ENCODE data around the gene AUTS2.

Gene AUTS2

GRCh38 chr7:69813637-69814240 is 215.5 kb downstream of the AUTS2 start:
- in situ Hi-C loops (cut with MboI; ENCODE audit: low sequenced_read_pairs): no loop called here

GRCh38 chr7:69814421-69814962 is 216.2 kb downstream of the AUTS2 start:
- in situ Hi-C loops (cut with MboI; ENCODE audit: low sequenced_read_pairs): no loop called here

GRCh38 chr7:69816501-69816900 is 218.2 kb downstream of the AUTS2 start:
- in situ Hi-C loops (cut with MboI; ENCODE audit: low sequenced_read_pairs): no loop called here

DNA sequence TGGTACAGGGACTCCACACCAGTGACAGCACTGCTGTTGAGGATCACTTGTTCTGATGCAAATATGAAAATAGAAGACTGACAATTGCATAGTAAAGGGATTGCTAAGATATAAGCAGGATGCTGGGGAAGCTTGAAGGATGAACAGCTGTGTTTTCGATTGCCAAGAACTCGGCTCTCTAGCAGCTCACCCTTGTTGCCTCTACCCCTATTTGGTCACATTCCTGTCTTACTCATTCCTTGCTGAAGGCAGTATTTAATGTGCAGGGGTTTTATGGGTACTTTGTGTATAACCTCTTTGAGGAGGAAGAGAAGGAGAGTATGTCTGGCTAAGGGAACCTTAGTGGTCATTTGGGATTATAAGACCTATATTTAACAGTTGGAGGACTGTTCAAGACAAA is 218.8 kb downstream of the AUTS2 start:
- in situ Hi-C loops (cut with MboI; ENCODE audit: low sequenced_read_pairs): no loop called here

- in situ Hi-C loops (cut with MboI; ENCODE audit: low sequenced_read_pairs): no loop called here
Observed at GRCh38 chr7:69817841-69818635, 219.8 kb downstream of the AUTS2 start.

- in situ Hi-C loops (cut with MboI; ENCODE audit: low sequenced_read_pairs): no loop called here
Observed at GRCh38 chr7:69818636-69819332, 220.5 kb downstream of the AUTS2 start.

- in situ Hi-C loops (cut with MboI; ENCODE audit: low sequenced_read_pairs): no loop called here
Observed at GRCh38 chr7:69819333-69819705, 221.0 kb downstream of the AUTS2 start.

DNA sequence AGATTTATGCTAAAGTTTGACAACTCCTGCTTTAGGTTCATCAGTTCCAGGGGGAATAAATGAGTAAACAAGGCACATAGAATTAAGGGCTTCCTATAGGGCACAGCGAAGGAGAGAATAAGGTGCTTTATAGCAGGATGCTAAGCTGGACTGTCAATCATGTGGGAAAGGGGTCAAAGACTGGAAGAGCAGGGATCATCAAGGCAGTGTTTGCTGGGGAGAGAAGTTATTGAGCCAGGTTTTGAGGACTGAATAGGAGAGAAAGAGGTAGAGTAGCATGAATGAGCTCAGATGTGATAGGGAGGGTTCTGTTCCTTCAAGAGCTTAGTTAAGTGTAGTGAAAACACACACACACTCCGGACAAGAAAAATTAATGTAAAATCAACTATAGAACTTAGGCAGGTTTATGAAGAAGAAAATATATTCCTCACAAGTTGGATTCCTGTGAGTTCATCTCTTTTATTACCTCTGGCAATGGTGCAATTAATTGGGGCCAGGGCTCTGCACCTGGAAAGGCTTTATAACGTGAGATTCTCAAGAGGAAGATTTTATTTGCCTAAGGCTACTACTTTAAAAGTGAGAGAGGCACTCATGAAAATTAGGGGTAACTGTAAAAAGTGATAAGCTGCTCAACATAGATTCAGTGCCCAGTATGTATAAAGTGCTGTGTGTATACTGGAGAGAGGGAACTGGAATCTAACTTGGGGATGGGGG is 222.4 kb downstream of the AUTS2 start:
- in situ Hi-C loops (cut with MboI; ENCODE audit: low sequenced_read_pairs): no loop called here

DNA sequence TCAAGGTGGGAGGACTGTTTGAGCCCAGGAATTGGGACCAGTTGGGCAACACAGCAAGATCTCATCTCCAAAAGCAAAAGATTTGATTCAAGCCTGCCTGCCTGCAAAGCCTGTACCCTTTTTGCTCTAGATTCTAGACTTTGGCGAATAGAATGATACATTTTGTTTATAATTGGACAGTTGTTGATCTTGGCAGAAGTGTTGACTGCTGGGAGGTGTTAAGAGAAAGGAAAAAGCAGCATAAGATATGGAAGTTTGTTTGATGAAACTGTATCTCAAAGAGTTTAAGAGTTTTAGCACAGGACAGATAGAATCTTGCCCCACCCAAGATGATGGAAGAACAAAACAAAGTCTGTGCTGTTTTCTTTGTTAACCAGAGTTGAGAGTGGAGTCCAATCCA is 224.1 kb downstream of the AUTS2 start:
- in situ Hi-C loops (cut with MboI; ENCODE audit: low sequenced_read_pairs): no loop called here

DNA sequence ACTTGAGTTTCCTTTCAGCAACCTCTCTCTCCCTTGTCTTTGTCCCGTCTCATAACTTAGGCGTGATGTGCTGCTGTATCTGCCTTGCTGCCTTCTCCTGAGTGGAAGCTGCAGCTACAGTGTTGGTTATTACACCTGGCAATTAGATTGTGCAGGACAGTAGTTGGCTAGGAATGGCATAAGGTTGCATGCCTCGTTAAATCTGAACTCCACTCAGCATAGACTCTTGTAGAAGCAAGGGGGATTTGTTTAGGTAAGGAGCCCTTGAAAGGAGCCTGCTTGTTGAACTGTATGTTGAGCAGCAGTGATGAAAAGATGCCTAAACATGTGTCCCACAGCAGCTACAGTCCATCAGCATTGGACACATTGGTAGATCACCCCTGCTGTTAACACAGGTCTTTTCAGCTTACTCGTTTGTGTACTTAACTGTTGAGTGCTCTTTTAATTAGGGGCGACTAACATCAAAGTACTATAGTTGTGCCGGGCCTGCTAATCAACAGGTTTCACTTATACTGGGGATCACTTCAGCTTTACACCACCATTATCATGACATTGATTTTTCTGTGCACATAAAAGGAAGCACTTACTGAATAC is 225.0 kb downstream of the AUTS2 start:
- in situ Hi-C loops (cut with MboI; ENCODE audit: low sequenced_read_pairs): no loop called here

DNA sequence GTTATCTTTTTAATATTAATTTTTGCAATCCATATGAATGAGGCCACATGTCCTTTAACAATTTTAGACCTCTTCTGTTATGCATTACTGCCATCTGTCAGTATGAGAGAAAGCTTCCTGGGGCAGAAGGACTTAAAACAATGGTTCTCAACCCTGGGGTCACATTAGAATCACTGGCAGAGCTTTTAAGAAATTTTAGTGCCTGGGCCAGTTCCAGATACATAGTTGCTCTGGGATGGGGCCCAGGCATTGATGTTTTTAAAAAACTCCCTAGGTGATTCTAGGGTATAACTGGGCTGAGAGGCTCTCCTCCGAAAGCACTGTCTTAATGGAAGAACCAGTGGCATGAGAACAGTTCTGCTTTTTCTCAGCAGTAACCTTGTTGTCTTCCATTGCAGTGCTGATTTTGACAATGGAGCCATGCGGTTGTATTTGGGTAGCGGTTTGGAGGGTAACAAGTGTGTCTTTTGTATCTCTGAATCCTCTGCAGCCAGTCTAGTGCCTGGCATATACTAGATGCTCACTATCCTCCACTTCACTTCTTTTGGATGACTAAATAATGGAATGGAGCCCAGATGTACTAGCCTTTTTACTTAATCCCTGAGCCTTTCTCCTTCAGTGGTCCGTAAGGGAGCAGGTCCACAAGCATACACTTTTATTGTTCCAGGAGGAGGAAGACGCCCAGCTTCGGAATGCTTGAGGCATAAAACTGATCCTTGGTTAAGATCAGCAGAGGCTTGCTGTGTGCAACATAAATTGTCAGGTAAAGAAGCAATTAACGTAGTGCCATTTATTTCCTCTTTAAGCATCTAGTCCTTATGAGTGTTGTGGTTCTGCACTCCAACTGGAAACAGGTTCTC is 227.1 kb downstream of the AUTS2 start:
- in situ Hi-C loops (cut with MboI; ENCODE audit: low sequenced_read_pairs): no loop called here

- in situ Hi-C loops (cut with MboI; ENCODE audit: low sequenced_read_pairs): no loop called here
Observed at GRCh38 chr7:69826283-69826682, 228.0 kb downstream of the AUTS2 start.

GRCh38 chr7:69827140-69827539 is 228.9 kb downstream of the AUTS2 start:
- in situ Hi-C loops (cut with MboI; ENCODE audit: low sequenced_read_pairs): no loop called here

DNA sequence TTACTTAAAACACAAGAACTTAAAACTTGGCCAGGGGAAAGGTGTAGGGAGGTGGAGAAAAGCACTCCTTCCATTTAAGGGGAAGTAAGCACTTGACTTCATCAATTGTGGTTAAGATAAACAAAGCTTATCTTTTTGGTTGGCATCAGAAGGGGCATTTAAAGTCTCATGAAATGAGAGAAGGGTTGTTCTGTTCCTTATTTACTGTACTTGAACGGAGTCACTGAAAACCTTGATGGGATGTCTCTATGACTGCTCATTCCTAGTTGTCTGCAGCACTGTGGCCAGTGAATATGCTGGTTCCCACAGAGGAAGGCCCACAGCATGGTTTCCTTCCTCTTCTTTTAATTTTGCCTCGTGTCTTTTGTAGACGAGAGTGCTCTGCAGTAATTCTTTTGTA is 229.3 kb downstream of the AUTS2 start:
- in situ Hi-C loops (cut with MboI; ENCODE audit: low sequenced_read_pairs): no loop called here

GRCh38 chr7:69832356-69832755 is 234.1 kb downstream of the AUTS2 start:
- in situ Hi-C loops (cut with MboI; ENCODE audit: low sequenced_read_pairs): no loop called here

- in situ Hi-C loops (cut with MboI; ENCODE audit: low sequenced_read_pairs): no loop called here
Observed at GRCh38 chr7:69833964-69834363, 235.7 kb downstream of the AUTS2 start.

DNA sequence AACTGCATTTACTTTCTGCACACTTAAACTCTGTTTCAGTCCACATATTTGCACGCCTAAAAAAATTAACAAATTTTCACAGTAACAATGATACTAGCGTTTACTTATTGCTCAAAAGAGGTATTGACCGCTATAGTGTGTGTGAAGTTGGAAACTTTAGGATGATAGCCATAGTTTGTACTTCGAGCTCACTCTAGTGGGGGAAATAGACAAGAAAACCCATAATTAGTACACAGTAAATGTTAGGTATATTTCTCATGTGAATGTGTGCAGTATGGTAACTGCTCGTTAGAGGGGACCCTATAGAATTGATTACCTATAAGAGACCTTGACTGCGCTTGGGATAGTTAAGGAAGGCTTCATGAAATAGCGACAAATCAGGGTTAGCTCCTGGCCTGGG is 238.4 kb downstream of the AUTS2 start:
- in situ Hi-C loops (cut with MboI; ENCODE audit: low sequenced_read_pairs): no loop called here

DNA sequence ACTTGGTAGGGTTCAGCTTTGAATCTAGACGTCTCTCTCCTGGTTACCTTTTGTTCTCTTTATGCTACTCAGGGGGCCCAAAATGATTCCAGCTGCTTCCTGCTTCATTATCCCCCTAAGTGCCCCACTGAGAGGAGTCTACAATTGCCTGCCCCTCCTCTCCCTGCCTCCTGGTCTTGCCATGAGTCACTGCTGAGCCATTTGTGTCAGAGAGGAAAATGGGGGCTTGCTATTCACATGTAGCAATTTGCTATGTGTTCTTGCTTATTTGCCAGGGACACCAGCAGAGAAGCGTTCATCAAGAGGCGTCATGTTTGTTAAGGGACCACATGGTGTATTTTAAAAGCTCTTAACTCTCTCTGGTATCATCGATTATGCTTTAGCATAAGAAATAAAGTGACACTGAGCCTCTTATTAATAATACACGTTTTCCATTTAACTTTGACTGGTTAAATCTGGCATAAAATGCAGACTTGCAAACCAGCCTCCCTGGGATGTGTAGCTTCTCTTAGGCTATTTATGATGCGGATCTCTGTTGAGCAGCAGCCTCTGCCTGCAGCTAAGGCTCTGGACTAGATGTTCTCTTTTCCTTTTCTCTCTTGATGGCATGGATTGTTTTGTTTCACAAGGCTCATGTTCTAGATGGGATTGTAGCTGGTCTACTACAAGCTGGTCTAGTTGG is 239.3 kb downstream of the AUTS2 start:
- in situ Hi-C loops (cut with MboI; ENCODE audit: low sequenced_read_pairs): no loop called here

- in situ Hi-C loops (cut with MboI; ENCODE audit: low sequenced_read_pairs): no loop called here
Observed at GRCh38 chr7:69839782-69840181, 241.5 kb downstream of the AUTS2 start.

Data from hTERT RPE-1 (cell line).